Stimulated activated CD8-positive, alpha-beta memory T cell treated with anti-CD3 and anti-CD28 coated beads, Interleukin-7, amount 100 ng/mL, for 1 hour (primary cell): ENCODE results near the gene TAS1R2.
A peak's percentile ranks its signal among the peaks of the same experiment; 100 is the strongest.

Experiments used
- DNase-seq, 2 donors: peaks; one replicate each; pipeline ENCODE4 v3.0.0-alpha.2; 2020; ENCODE audit warnings: low read depth in 2 of 2

Gene TAS1R2

GRCh38 chr1:18820791-18821641 lies 38.4 kb downstream of the TAS1R2 start:
- DNase-seq, result peak; percentile 7 to 39

GRCh38 chr1:18819986-18820790 lies 39.3 kb downstream of the TAS1R2 start:
- DNase-seq, result no peak

GRCh38 chr1:18819203-18819602 lies 40.3 kb downstream of the TAS1R2 start:
- no peak for DNase-seq

DNA sequence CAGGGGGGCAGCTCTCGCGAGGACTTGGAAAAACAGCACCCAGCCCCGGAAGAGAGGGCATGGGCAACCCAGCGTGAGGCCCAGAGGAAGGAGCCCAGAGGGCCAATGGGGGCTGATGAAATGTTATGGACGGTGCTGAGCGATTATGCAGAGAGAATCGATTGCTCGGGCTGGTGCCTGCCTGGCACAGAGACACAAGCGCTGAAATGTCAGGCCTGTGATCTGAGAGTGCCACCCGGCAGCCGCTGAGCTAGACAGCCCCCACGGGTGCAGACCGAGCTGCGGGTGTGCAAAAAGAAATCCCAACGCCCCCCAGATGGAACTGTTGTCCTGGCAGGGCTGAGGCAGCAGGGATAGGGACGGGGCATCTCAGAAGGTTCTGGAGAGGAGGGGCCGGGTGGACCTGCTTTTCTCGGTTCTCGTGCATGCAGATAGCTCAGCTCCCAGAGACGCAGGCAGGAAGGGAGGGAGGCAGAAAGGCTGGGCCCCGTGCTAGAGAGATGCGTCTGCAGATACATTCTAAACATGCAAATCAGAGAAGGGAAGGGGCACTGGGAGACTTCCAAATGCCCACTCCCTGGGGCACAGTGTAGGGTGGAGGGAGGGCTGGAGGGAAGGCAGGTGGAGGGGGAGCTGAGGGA lies 41.5 kb downstream of the TAS1R2 start:
- no peak for DNase-seq

GRCh38 chr1:18817316-18817715 lies 42.1 kb downstream of the TAS1R2 start:
- DNase-seq, result no peak

GRCh38 chr1:18816808-18817207 lies 42.7 kb downstream of the TAS1R2 start:
- DNase-seq, result no peak

GRCh38 chr1:18814874-18815531 lies 44.5 kb downstream of the TAS1R2 start:
- no peak for DNase-seq

DNA sequence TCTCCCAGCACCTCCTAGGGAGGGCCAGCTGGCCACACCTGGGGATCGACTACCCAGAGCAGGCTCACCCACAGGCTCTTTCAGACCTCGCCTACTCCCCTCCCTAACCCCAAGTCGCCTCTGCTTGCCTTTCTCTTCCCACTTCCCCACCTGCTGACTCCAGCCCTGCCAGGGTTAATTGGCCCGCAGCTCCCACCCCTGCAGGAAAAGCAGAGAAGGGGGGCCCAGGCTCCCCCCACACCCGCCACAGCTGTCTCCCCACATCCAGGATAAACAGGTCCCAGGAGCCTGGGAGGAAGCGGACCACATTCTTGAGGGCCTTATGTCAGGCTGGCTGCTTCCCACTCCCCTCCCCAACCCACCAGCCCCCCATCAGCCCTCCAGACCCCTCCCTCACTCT lies 45.0 kb downstream of the TAS1R2 start:
- no peak for DNase-seq

GRCh38 chr1:18812453-18812939 lies 47.0 kb downstream of the TAS1R2 start:
- DNase-seq, result no peak

GRCh38 chr1:18811733-18812452 lies 47.6 kb downstream of the TAS1R2 start:
- DNase-seq, result no peak

DNA sequence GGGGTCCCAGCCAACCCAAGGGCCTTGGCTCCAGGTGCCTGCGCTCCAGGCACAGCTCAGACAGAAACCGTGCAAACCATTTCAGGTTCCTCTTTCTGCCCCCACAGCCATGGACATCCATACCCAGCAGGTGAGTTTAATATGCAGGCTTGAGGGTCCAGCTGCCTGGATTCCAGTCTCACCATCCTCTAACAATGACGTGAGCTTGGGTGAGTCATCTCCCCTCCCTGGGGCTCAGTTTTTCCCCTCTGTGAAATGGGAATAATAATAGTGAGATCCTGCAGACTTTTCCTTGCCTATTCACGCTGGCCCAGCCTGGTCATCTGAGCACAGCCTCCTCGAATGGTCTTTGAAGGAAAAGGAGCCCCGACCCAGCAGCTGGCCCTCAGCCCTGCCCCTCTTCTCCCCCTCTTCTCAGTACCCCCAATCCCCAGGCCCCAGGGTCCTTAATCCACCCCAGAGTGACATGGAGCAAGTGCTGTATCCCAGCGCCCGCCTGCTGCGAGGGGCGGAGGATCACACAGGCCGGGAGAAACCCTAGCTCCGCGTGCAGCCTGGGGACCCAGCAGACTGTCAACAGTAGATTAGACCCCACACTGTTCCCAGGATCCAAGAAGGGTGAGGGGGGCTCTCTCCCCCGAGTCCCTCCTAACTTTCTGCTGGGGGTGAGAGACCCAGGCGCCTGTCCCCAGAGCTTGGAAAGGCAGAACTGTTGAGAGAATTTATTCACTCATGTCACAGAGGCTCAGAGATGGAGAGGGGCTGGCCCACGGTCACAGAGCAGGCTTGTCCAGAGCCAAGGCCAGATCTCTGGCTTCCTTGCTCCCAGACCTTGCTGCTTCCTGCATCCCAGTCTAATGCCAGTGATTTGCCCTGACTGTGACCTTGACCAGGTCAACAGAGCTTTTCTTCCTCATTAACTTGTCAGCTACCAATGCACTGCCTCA lies 49.2 kb downstream of the TAS1R2 start:
- DNase-seq, result no peak

DNA sequence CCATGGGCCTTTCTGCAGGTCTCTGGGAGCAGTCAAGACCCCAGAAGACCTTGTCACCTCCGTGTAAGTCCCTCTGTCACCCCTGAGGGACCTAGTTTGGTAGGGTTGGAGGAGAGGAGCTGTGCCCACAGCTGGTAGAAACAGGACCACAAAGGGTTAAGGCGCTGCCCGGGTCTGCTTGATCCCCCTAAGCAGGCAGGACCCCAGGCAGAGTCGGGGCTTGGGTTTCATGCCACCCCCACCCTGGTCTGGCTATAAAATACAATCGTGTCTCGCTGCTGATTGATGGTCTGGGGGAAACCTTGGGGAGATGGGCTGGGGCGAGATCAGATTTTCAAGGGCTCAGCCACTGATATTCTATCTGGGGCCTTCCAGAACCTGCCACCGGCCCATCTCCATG lies 50.9 kb downstream of the TAS1R2 start:
- DNase-seq, result no peak

GRCh38 chr1:18807334-18808063 lies 52.0 kb downstream of the TAS1R2 start:
- no peak for DNase-seq

GRCh38 chr1:18805925-18806849 lies 53.3 kb downstream of the TAS1R2 start:
- no peak for DNase-seq

- DNase-seq, result no peak
These were observed 54.1 kb downstream of the TAS1R2 start for GRCh38 chr1:18805150-18805879.

DNA sequence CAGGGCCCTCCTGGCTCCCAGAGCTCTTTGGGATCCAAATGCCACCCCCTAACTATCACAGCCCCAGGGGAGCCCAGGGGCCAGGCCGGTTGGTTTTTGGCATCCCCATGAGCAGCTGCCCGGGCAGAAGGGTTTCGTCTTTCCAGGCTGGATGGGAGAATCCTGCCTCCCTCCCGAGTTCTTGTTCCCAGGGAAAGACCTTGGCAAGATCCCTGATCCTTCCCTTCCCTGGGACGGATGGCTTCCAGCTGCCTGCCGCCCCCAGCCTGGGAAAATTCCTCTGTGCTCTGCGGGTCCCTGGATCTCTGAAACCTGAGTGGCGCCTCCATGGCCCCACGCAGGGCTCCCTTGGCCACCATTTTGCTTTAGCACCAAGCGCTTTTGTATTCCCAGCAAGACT lies 55.6 kb downstream of the TAS1R2 start:
- no peak for DNase-seq

DNA sequence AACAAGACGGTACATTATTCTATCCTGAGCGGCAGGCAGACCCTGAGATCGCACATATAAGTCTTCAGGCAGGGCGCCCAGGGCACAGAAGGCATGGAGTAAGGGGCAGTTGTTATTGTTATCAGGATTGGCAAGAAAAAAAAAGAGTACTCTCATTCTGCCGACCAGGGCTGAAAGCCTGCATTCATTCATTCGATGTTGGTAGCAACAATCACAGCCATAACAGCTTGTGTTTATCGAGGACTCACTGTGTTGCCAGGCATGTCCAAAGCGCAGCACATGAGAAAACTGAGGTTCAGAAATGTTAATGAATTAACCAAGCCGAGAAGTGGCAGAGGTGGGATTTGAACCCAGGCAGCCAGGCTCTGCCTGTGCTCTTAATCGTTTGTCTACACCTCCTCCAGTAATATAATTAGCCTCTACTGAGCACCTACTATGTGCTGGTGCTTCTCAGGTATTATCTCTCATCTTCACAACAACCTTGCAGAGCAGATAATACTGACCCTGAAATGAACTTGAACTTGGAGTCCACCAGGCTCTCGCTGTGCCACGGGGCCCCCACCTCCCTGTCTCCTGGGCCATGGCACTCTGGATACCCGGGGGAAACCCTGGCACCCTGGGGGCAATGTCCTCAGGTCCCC lies 56.2 kb downstream of the TAS1R2 start:
- no peak for DNase-seq
